Activated CD4-positive, alpha-beta T cell treated with anti-CD3 and anti-CD28 coated beads, Interleukin-2, amount 10 ng/mL, durations not matched to agents 24 days and 14 days (primary cell): ENCODE measurements around the gene GFRA4. TPM values are rescaled to one million over a fixed set of nuclear protein-coding genes. Genes with fewer than 3 reads are reported as not detected.

Source experiments
- DNase-seq: peaks from one replicate; pipeline ENCODE4 v3.0.0; 2022
- H3K27ac Mint-ChIP-seq: one replicate; pipeline ENCODE4 v1.8.0; 2022; ENCODE audit warnings: mild to moderate bottlenecking, mixed read lengths
- H3K27me3 Mint-ChIP-seq: one replicate; pipeline ENCODE4 v1.8.0; 2022; ENCODE audit warnings: mixed read lengths
- H3K36me3 Mint-ChIP-seq: one replicate; pipeline ENCODE4 v1.8.0; 2022; ENCODE audit warnings: low read depth, mild to moderate bottlenecking, mixed read lengths
- H3K4me1 Mint-ChIP-seq: one replicate; pipeline ENCODE4 v1.8.0; 2021; ENCODE audit warnings: mixed read lengths
- H3K4me3 Mint-ChIP-seq: one replicate; pipeline ENCODE4 v1.8.0; 2022; ENCODE audit warnings: mild to moderate bottlenecking, moderate library complexity, mixed read lengths
- H3K9me3 Mint-ChIP-seq: one replicate; pipeline ENCODE4 v1.8.0; 2021; ENCODE audit warnings: mixed read lengths
- intact Hi-C: fragments of 100-400 bp; cut with micrococcal nuclease; formaldehyde crosslinking; loops from one replicate; pipeline ENCODE4 v1.15.1; 2023
- total RNA-seq: library from RNA; stranded (reverse); gene quantifications from 2 replicates; pipeline ENCODE4 v1.2.3, GENCODE V29; 2022

Gene GFRA4
- total RNA-seq, 1 donor from 2014 or later: not detected

- Mint-ChIP-seq H3K4me3 (no peak overlapping the region), H3K27ac (no peak overlapping the region), H3K9me3 (no peaks in the 10 kb centered on the region), H3K27me3 (peaks cover 52% of the 10 kb centered on the region), H3K36me3 (no peaks in the 10 kb centered on the region), H3K4me1 (peaks cover 20% of the 10 kb centered on the region)
- intact Hi-C loops: no loop called here
- no peak for DNase-seq
These were observed 2.0 kb downstream of the GFRA4 start for GRCh38 chr20:3661060-3661813.

GRCh38 chr20:3660262-3661059, 2.7 kb downstream of the GFRA4 start:
- Mint-ChIP-seq H3K4me3 (no peak overlapping the region), H3K9me3 (no peaks in the 10 kb centered on the region), H3K27me3 (peaks cover 51% of the 10 kb centered on the region), H3K4me1 (peaks cover 12% of the 10 kb centered on the region), H3K27ac (no peak overlapping the region), H3K36me3 (no peaks in the 10 kb centered on the region)
- intact Hi-C loops: no loop called here
- no peak for DNase-seq

GRCh38 chr20:3659492-3660261, 3.5 kb downstream of the GFRA4 start:
- Mint-ChIP-seq H3K27me3 (peaks cover 49% of the 10 kb centered on the region), H3K4me1 (peaks cover 9% of the 10 kb centered on the region), H3K9me3 (no peaks in the 10 kb centered on the region), H3K36me3 (no peaks in the 10 kb centered on the region), H3K4me3 (peak overlapping the region; percentile 47), H3K27ac (no peak overlapping the region)
- intact Hi-C loops: loop anchor here (10.0 kb wide), 1 partner anchor 95 kb away; no protein-coding TSS in a partner anchor
- no peak for DNase-seq

GRCh38 chr20:3658716-3659491, 4.3 kb downstream of the GFRA4 start:
- no peak overlapping the region for H3K27ac Mint-ChIP-seq
- peak; percentile 64 for DNase-seq
- intact Hi-C loops: loop anchor here (10.0 kb wide), 1 partner anchor 94 kb away; no protein-coding TSS in a partner anchor

GRCh38 chr20:3658019-3658715, 5.0 kb downstream of the GFRA4 start:
- Mint-ChIP-seq H3K27ac (no peak overlapping the region), H3K27me3 (peaks cover 41% of the 10 kb centered on the region), H3K36me3 (no peaks in the 10 kb centered on the region), H3K4me1 (peaks cover 12% of the 10 kb centered on the region), H3K4me3 (no peak overlapping the region), H3K9me3 (no peaks in the 10 kb centered on the region)
- intact Hi-C loops: loop anchor here (10.0 kb wide), 1 partner anchor 93 kb away; no protein-coding TSS in a partner anchor
- no peak for DNase-seq

More at GRCh38 chr20:3658716-3659491, 4.3 kb downstream of the GFRA4 start:
- H3K27me3 Mint-ChIP-seq: peaks cover 45% of the 10 kb centered on the region
- no peaks in the 10 kb centered on the region for H3K9me3 Mint-ChIP-seq
- no peaks in the 10 kb centered on the region for H3K36me3 Mint-ChIP-seq
- H3K4me3 Mint-ChIP-seq: peak overlapping the region; percentile 40
- H3K4me1 Mint-ChIP-seq: peaks cover 9% of the 10 kb centered on the region

GRCh38 chr20:3655131-3655405, 8.1 kb downstream of the GFRA4 start:
- no peak overlapping the region for H3K4me3 Mint-ChIP-seq
- H3K27ac Mint-ChIP-seq: no peak overlapping the region
- H3K4me1 Mint-ChIP-seq: peaks cover 15% of the 10 kb centered on the region
- no peak for DNase-seq
- H3K9me3 Mint-ChIP-seq: no peaks in the 10 kb centered on the region
- peaks cover 19% of the 10 kb centered on the region for H3K27me3 Mint-ChIP-seq
- intact Hi-C loops: loop anchor here (10.0 kb wide), 1 partner anchor 90 kb away; no protein-coding TSS in a partner anchor
- H3K36me3 Mint-ChIP-seq: no peaks in the 10 kb centered on the region

GRCh38 chr20:3654326-3655130, 8.7 kb downstream of the GFRA4 start:
- Mint-ChIP-seq H3K27me3 (peaks cover 15% of the 10 kb centered on the region), H3K4me1 (peaks cover 15% of the 10 kb centered on the region), H3K4me3 (no peak overlapping the region), H3K36me3 (no peaks in the 10 kb centered on the region), H3K27ac (no peak overlapping the region), H3K9me3 (no peaks in the 10 kb centered on the region)
- intact Hi-C loops: loop anchor here (10.0 kb wide), 1 partner anchor 90 kb away; no protein-coding TSS in a partner anchor
- no peak for DNase-seq

GRCh38 chr20:3653921-3654320, 9.3 kb downstream of the GFRA4 start:
- DNase-seq: no peak
- Mint-ChIP-seq H3K4me3 (no peak overlapping the region), H3K36me3 (no peaks in the 10 kb centered on the region), H3K27me3 (peaks cover 10% of the 10 kb centered on the region), H3K4me1 (peaks cover 10% of the 10 kb centered on the region), H3K27ac (no peak overlapping the region), H3K9me3 (no peaks in the 10 kb centered on the region)
- intact Hi-C loops: loop anchor here (10.0 kb wide), 1 partner anchor 89 kb away; no protein-coding TSS in a partner anchor

- peaks cover 6% of the 10 kb centered on the region for H3K4me1 Mint-ChIP-seq
- peaks cover 6% of the 10 kb centered on the region for H3K27me3 Mint-ChIP-seq
- DNase-seq: no peak
- H3K4me3 Mint-ChIP-seq: no peak overlapping the region
- H3K9me3 Mint-ChIP-seq: no peaks in the 10 kb centered on the region
- H3K36me3 Mint-ChIP-seq: no peaks in the 10 kb centered on the region
- H3K27ac Mint-ChIP-seq: no peak overlapping the region
- intact Hi-C loops: loop anchor here (10.0 kb wide), 1 partner anchor 88 kb away; no protein-coding TSS in a partner anchor
These were observed 10.3 kb downstream of the GFRA4 start for GRCh38 chr20:3652676-3653596.

GRCh38 chr20:3652221-3652620, 11.0 kb downstream of the GFRA4 start:
- Mint-ChIP-seq H3K27ac (no peak overlapping the region), H3K9me3 (no peaks in the 10 kb centered on the region), H3K4me1 (peaks cover 6% of the 10 kb centered on the region), H3K27me3 (peaks cover 3% of the 10 kb centered on the region), H3K36me3 (no peaks in the 10 kb centered on the region), H3K4me3 (no peak overlapping the region)
- intact Hi-C loops: loop anchor here (10.0 kb wide), 1 partner anchor 87 kb away; no protein-coding TSS in a partner anchor
- DNase-seq: no peak

- H3K27me3 Mint-ChIP-seq: peaks cover 1% of the 10 kb centered on the region
- intact Hi-C loops: loop anchor here (10.0 kb wide), 1 partner anchor 87 kb away; no protein-coding TSS in a partner anchor
- no peaks in the 10 kb centered on the region for H3K9me3 Mint-ChIP-seq
- H3K27ac Mint-ChIP-seq: no peak overlapping the region
- DNase-seq: no peak
- peaks cover 6% of the 10 kb centered on the region for H3K4me1 Mint-ChIP-seq
- no peak overlapping the region for H3K4me3 Mint-ChIP-seq
- no peaks in the 10 kb centered on the region for H3K36me3 Mint-ChIP-seq
These were observed 11.8 kb downstream of the GFRA4 start for GRCh38 chr20:3651204-3651962.
